ENCODE results near the gene ATN1. TPM values are rescaled to one million over a fixed set of nuclear protein-coding genes. Genes with fewer than 3 reads are reported as not detected.
A peak's percentile ranks its signal among the peaks of the same experiment; 100 is the strongest.

ATN1 gene
- total and polyA plus RNA-seq, 2 of the 8 experiments (the other 6 are each of a cell fraction or from before 2014, with no cell fraction given), result 20.6 to 73.4 TPM

DNA sequence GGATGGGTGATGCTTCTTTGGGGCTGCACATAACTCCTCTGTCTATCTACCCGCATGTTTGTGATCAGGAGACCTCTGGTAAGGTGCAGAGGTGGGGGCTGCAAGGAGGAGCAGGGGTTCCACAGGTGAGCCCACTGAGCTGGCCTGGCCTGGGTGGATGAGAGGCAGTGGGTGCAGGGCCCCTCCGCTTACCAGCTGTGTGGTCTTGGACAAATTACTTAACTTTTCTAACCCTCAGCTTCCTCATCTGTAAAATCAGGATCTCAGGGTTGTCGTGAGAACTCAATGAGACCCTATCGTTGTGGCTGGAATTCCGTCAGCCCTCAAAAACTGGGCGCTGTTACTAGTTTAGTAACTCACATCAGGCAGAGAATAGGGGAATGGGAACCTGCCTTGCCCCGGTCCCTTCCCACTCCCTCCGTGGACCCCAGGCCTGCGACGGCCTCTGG is 30.9 kb downstream of the ATN1 start:
- CTCF ChIA-PET (ENCODE audit: partially characterized antibody), result interaction anchor here (0.7 to 12.2 kb wide), 6 partner anchors 10 to 151 kb away, joined by 3 to 277 read pairs (median 4); partner anchors contain the start of genes C12orf57 and RNU7-1
- TF ChIP-seq CHD2 (IDR thresholded peaks at IDR 0.05; ENCODE audit: low read length), result no peak

More for the DNA sequence above, 30.9 kb downstream of the ATN1 start:
- Histone ChIP-seq H3K27me3 (replicated peaks in 1 of 4; ENCODE audit: control insufficient read depth in 3 of 4, extremely low read depth in 1 of 4, insufficient read depth in 3 of 4, low read length in 3 of 4) (no peaks in the 10 kb centered on the region), H3K79me1 (ENCODE audit: low read depth, low read length) (no peaks in the 10 kb centered on the region), H3K4me3 (ENCODE audit: extremely low read depth in 1 of 4, insufficient read depth in 2 of 4, low read depth in 3 of 4, low read length in 4 of 4) (no peak overlapping the region), H3K14ac (ENCODE audit: insufficient read length) (no peak overlapping the region), H3K9ac (replicated peaks in 1 of 4; ENCODE audit: extremely low read depth in 1 of 4, low read depth in 3 of 4, low read length in 3 of 4) (no peak overlapping the region), H3K4me2 (ENCODE audit: insufficient read depth in 1 of 2, low read depth in 2 of 2, low read length in 2 of 2) (no peak overlapping the region), H4K5ac (ENCODE audit: insufficient read length, low read depth, low read length) (no peak overlapping the region), H2BK120ac (replicated peaks; ENCODE audit: low read depth, low read length) (no peak overlapping the region), H2AK5ac (ENCODE audit: low read depth, low read length) (no peak overlapping the region), H2AFZ (ENCODE audit: low read length) (no peak overlapping the region), H3K56ac (replicated peaks; ENCODE audit: insufficient read length, low read depth, low read length) (no peak overlapping the region), H2BK5ac (ENCODE audit: low read depth, low read length) (no peak overlapping the region), H2BK12ac (ENCODE audit: low read depth, low read length) (no peak overlapping the region), H3K4me1 (replicated peaks in 1 of 4; ENCODE audit: control insufficient read depth in 3 of 4, insufficient read depth in 4 of 4, low read length in 3 of 4) (peaks cover 3 to 25% (median 19%) of the 10 kb centered on the region in 4 experiments), H3K23me2 (ENCODE audit: low read depth, low read length) (peaks cover 11% of the 10 kb centered on the region; the same call in 1 of the 2 replicates), H3K23ac (ENCODE audit: insufficient read length) (no peak overlapping the region), H2BK15ac (ENCODE audit: low read length) (no peak overlapping the region), H3K9me3 (ENCODE audit: insufficient read depth in 2 of 2, low read depth in 1 of 2, low read length in 1 of 2) (no peaks in the 10 kb centered on the region), H3K27ac (ENCODE audit: low read depth, low read length) (no peak overlapping the region), H2BK20ac (ENCODE audit: low read length) (no peak overlapping the region), H4K20me1 (replicated peaks in 1 of 2; ENCODE audit: control insufficient read depth in 1 of 2, insufficient read depth in 2 of 2, low read length in 2 of 2) (no peaks in the 10 kb centered on the region), H3K36me3 (ENCODE audit: control insufficient read depth in 2 of 4, insufficient read depth in 4 of 4, low read length in 3 of 4) (no peaks in the 10 kb centered on the region), H3K4ac (replicated peaks; ENCODE audit: insufficient read length, low read depth, low read length) (no peak overlapping the region), H4K91ac (replicated peaks; ENCODE audit: insufficient read length, low read length) (peak overlapping the region; percentile 15), H3K79me2 (ENCODE audit: control insufficient read depth in 1 of 2, insufficient read depth in 2 of 2, low read length in 2 of 2) (peaks cover 0 to 5% of the 10 kb centered on the region in 2 experiments; a peak in 1 of 4 replicates), H4K8ac (ENCODE audit: extremely low read depth, insufficient read depth, low read length) (no peak overlapping the region), H3K18ac (ENCODE audit: extremely low read depth, low read length) (no peak overlapping the region)
- POLR2A ChIA-PET (ENCODE audit: partially characterized antibody), result interaction anchor here (0.9 to 44.0 kb wide), 4 partner anchors 10 to 150 kb away, joined by 5 to 1596 read pairs (median 842); partner anchors contain the start of genes ATN1, C12orf57, EMG1 and PHB2
- FAIRE-seq (no peak), DNase-seq (ENCODE audit: low read depth in 1 of 2, low spot score in 2 of 2) (no peak)
- 87% methylated on average over 10 of the region's 10 CpGs; no CpG with 5 or more reads in 1 of the 2 experiments for WGBS, 2 experiments (ENCODE audit: extremely low coverage in 1 of 2, insufficient coverage in 1 of 2, insufficient read length in 1 of 2, insufficient replicate concordance in 2 of 2, low coverage in 1 of 2, low lambda C conversion rate in 2 of 2, missing lambda C conversion rate in 1 of 2)

Measured in H1 (cell line).